ENCODE data around the gene SLC1A4. TPM values are rescaled to one million over a fixed set of nuclear protein-coding genes. Genes with fewer than 3 reads are reported as not detected.

Gene SLC1A4
- total RNA-seq, 1 donor from 2014 or later = 9.9 TPM

Small RNA genes lying within 50 kb of the gene (small RNA-seq; reads per million reads assigned to genes)
- gene RNU6-548P (ENCODE audit: low replicate concordance) = not detected

Other genes with a start within 250 kb of the SLC1A4 start
- 20.3 TPM for gene CEP68, start 67.0 kb downstream of the SLC1A4 start, total RNA-seq
- 78.1 TPM for gene RAB1A, start 140.7 kb downstream of the SLC1A4 start, total RNA-seq
- gene ACTR2, start 238.4 kb downstream of the SLC1A4 start, total RNA-seq = 126 TPM